GM19395 (cell line): Measurements from ENCODE around the gene ANKUB1.

Experiments used
- ATAC-seq: cut with Tn5 transposase; IDR thresholded peaks from one replicate; pipeline ENCODE4 v1.9.1; 2021; ENCODE audit warnings: mild to moderate bottlenecking, moderate library complexity; ENCODE audit not compliant: unreplicated experiment

The ANKUB1 gene

DNA sequence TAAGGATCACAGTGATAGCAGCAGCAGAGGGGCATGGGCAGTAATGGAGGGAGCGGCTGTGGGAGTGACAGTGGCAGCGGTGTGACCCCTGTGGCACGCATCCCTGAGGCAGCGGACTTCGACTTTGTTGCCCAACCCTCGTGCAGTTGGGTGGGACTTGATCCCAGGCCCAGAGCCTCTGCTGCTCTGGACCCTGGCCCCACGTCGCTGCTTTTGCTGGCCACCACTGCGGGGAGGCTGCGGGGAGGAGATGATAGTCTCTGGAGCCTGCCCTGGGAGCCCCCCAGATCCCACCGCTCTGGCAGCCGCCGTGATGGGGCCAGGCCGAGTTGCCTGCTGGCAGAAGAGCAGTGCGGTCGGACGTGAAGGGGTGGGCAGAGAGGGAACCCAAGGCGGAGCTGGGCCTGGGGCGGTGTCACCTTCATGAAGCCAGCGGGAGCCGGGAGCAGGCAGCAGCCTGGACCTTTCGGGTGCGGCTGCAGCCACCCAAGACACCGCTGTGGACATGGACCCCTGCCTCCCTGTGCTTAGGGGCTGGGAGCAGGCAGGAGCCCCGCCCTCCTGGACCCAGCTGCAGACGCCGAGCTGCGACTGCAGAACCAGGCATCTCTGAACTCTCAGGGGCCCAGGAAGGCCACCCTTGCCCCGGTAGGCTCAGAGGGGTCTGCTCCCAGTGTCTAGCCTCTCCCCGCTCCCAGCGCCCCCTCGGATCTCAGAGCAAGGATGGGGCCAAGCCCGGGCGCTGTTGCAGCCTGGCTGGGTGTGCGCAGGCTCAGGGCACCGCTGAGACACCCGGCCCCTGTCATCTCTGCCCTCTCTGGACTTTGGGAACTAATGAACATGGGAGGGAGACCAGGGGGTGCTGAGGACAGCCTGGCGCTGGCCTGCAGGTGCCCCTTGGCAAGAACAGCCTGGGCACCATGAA is 78.4 kb downstream of the ANKUB1 start:
- no peak for ATAC-seq
